Measurements from ENCODE around the gene SH3GLB2. TPM values are rescaled to one million over a fixed set of nuclear protein-coding genes. Genes with fewer than 3 reads are reported as not detected.

Gene SH3GLB2
- total and polyA plus RNA-seq, 4 donors, result 51.3 to 110 (median 71.7) TPM

GRCh38 chr9:129008986-129009583 is 19.0 kb downstream of the SH3GLB2 start:
- no peak overlapping the region for H3K27ac ChIP-seq (ENCODE audit: low read depth in 1 of 2, low read length in 1 of 2)
- H3K9me3 ChIP-seq (ENCODE audit: control insufficient read depth in 4 of 4, insufficient read depth in 3 of 4, low read length in 3 of 4), result no peaks in the 10 kb centered on the region
- H3K27me3 ChIP-seq (ENCODE audit: control insufficient read depth in 3 of 3, insufficient read depth in 3 of 3, low read length in 2 of 3), result no peaks in the 10 kb centered on the region
- no peak overlapping the region for H3K9ac ChIP-seq (ENCODE audit: insufficient read depth in 1 of 2, low read length in 2 of 2)
- TF ChIP-seq, protein P1, sequence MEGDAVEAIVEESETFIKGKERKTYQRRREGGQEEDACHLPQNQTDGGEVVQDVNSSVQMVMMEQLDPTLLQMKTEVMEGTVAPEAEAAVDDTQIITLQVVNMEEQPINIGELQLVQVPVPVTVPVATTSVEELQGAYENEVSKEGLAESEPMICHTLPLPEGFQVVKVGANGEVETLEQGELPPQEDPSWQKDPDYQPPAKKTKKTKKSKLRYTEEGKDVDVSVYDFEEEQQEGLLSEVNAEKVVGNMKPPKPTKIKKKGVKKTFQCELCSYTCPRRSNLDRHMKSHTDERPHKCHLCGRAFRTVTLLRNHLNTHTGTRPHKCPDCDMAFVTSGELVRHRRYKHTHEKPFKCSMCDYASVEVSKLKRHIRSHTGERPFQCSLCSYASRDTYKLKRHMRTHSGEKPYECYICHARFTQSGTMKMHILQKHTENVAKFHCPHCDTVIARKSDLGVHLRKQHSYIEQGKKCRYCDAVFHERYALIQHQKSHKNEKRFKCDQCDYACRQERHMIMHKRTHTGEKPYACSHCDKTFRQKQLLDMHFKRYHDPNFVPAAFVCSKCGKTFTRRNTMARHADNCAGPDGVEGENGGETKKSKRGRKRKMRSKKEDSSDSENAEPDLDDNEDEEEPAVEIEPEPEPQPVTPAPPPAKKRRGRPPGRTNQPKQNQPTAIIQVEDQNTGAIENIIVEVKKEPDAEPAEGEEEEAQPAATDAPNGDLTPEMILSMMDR (IDR thresholded peaks at IDR 0.05; ENCODE audit: control extremely low read depth, extremely low read depth), result no peak
- no peak for DNase-seq
- no peak overlapping the region for H3K4me3 ChIP-seq
- H3K36me3 ChIP-seq (ENCODE audit: control insufficient read depth in 4 of 4, insufficient read depth in 4 of 4, low read length in 4 of 4), result peaks cover 2 to 75% (median 21%) of the 10 kb centered on the region in 4 donors
- H3K4me1 ChIP-seq (ENCODE audit: control insufficient read depth in 5 of 5, insufficient read depth in 5 of 5, low read length in 5 of 5), result no peaks in the 10 kb centered on the region
- 88 to 89% methylated on average over 13 of the region's 13 CpGs for WGBS, 2 donors
- ATAC-seq (ENCODE audit: insufficient read depth, low FRiP score), result no peak

DNA sequence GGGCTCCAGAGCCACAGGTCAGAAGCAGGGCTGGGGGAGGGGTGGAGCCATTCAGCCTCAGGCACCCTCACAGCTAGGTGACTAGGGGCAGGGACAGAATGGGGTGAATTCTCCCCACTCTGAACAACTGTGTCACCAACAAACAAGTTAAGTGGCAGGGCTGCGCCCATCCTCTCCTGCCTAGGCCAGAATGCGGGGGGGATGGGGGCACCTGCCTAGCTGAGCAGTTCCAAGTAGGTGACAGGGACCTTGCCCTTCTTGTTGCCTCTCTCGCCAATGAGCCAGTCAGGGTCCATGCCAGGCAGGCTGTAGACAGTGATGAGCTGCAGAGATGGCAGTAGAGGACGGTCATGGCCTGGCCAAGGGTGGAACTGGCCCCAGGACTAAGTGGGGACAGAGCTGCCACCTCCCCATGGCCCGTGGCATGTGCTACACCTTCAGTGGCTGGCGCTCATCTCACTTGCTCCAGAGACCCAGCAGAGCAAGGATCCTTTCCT is 19.6 kb downstream of the SH3GLB2 start:
- DNase-seq (no peak), ATAC-seq (ENCODE audit: insufficient read depth, low FRiP score) (no peak)
- TF ChIP-seq, protein P1 (IDR thresholded peaks at IDR 0.05; ENCODE audit: control extremely low read depth, extremely low read depth), result no peak
- 92 to 97% methylated on average over 6 of the region's 6 CpGs for WGBS, 2 donors
- Histone ChIP-seq H3K9me3 (ENCODE audit: control insufficient read depth in 4 of 4, insufficient read depth in 3 of 4, low read length in 3 of 4) (no peaks in the 10 kb centered on the region), H3K4me1 (ENCODE audit: control insufficient read depth in 5 of 5, insufficient read depth in 5 of 5, low read length in 5 of 5) (no peaks in the 10 kb centered on the region), H3K4me3 (no peak overlapping the region), H3K27me3 (ENCODE audit: control insufficient read depth in 3 of 3, insufficient read depth in 3 of 3, low read length in 2 of 3) (no peaks in the 10 kb centered on the region), H3K9ac (ENCODE audit: insufficient read depth in 1 of 2, low read length in 2 of 2) (no peak overlapping the region), H3K36me3 (ENCODE audit: control insufficient read depth in 4 of 4, insufficient read depth in 4 of 4, low read length in 4 of 4) (peaks cover 2 to 69% (median 19%) of the 10 kb centered on the region in 4 donors), H3K27ac (ENCODE audit: low read depth in 1 of 2, low read length in 1 of 2) (no peak overlapping the region)

DNA sequence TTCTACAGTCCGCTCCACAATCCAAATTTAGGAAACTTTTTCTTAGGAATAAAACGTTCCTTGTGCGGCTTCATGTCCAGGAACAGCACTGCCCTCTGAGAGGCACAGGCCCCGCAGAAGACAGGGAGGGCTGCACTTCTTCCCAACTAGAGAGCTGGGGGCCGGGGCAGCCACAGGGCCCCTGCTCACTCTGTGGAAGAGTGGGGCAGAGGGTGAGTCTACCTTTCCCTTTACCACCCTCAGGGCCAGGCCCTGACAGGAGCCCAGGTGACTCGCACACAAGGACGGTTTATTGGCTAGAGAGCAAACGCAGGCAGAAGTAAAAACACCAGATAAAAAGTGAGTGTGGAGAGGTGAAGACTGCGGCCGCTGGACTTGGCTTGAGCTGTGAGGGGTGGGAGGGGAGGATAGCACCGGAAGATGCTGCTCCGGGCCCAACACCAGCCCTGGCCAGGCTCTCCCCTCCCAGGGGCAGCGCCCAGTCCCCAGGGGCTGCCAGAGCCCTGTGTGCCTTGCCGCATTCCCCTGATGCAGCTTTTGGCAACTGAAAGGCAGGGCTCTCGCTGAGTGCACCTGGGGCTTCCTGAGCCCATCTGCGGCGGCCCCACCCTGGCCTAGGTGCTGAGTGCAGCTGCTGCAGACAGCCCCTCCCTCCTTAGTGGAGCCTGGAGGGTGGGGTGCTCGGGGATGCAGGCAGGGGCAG is 20.2 kb downstream of the SH3GLB2 start:
- TF ChIP-seq, protein P1 (IDR thresholded peaks at IDR 0.05; ENCODE audit: control extremely low read depth, extremely low read depth), result no peak
- Histone ChIP-seq H3K27me3 (ENCODE audit: control insufficient read depth in 3 of 3, insufficient read depth in 3 of 3, low read length in 2 of 3) (no peaks in the 10 kb centered on the region), H3K27ac (ENCODE audit: low read depth in 1 of 2, low read length in 1 of 2) (no peak overlapping the region), H3K4me3 (no peak overlapping the region), H3K36me3 (ENCODE audit: control insufficient read depth in 4 of 4, insufficient read depth in 4 of 4, low read length in 4 of 4) (peaks cover 7 to 68% (median 23%) of the 10 kb centered on the region in 4 donors), H3K9me3 (ENCODE audit: control insufficient read depth in 4 of 4, insufficient read depth in 3 of 4, low read length in 3 of 4) (no peaks in the 10 kb centered on the region), H3K4me1 (ENCODE audit: control insufficient read depth in 5 of 5, insufficient read depth in 5 of 5, low read length in 5 of 5) (no peaks in the 10 kb centered on the region), H3K9ac (ENCODE audit: insufficient read depth in 1 of 2, low read length in 2 of 2) (no peak overlapping the region)
- DNase-seq (no peak), ATAC-seq (ENCODE audit: insufficient read depth, low FRiP score) (no peak)
- 90 to 94% methylated on average over 18 of the region's 18 CpGs for WGBS, 2 donors
